Peyer's patch (tissue), 4 donors: ENCODE results near the gene WBP1L.

ENCODE experiments used
- POLR2A ChIP-seq, 2 donors: fragments of 450-650 bp; IDR thresholded peaks; one replicate each; pipeline ENCODE4 v1.5.1; 2017; ENCODE audit warnings: antibody characterized with exemption in 2 of 2, mild to moderate bottlenecking in 2 of 2, moderate library complexity in 2 of 2
- TF ChIP-seq, protein P1 (sequence below), 6 experiments: fragments of 450-650 bp in 4 of 6; fragments of 200-600 bp in 2 of 6; sonication (generic) in 1 of 6; IDR thresholded peaks; one replicate each; pipeline ENCODE4 v1.5.1; 2017 to 2019; ENCODE audit warnings: antibody characterized with exemption in 6 of 6, mild to moderate bottlenecking in 3 of 6, moderate library complexity in 1 of 6

DNA sequence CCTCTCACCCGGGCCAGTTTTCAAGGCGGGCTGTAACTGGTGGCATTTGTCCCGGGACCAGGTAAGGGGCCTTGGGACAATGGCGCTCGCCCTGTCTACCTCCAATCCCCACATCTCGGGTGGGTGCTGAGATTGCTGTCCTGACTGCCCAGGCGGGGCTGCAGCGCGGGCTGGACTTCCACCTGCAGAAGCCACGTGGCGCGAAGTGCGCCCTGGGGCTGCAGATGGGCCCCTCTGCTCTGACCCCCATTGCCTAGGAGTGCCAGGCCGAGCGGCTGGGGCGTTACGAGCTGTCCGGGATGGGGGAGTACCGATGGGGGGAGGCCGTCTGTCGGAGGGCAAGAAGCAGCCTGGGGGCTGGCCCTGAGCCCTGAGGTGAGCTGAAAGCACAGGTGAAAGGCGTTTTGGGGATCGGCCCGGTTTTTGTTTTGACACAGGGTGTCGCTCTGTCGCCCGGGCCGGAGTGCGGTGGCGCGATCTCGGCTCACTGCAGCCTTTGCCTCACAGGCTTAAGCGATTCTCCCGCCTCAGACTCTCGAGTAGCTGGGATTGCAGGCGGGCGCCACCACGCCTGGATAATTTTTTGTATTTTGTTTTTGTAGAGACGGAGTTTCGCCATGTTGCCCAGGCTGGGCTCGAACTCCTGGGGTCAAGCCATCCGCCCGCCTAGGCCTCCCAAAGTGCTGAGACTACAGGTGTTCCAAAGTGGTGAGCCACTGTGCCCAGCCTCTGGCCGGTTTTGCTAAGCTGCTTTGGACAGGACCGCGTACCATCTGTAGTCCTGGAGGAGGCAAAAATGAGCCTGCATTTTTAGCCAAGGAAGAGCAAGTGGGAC is 28.9 kb upstream of the WBP1L start, which contains the start of gene SFXN2:
- TF ChIP-seq, protein P1, sequence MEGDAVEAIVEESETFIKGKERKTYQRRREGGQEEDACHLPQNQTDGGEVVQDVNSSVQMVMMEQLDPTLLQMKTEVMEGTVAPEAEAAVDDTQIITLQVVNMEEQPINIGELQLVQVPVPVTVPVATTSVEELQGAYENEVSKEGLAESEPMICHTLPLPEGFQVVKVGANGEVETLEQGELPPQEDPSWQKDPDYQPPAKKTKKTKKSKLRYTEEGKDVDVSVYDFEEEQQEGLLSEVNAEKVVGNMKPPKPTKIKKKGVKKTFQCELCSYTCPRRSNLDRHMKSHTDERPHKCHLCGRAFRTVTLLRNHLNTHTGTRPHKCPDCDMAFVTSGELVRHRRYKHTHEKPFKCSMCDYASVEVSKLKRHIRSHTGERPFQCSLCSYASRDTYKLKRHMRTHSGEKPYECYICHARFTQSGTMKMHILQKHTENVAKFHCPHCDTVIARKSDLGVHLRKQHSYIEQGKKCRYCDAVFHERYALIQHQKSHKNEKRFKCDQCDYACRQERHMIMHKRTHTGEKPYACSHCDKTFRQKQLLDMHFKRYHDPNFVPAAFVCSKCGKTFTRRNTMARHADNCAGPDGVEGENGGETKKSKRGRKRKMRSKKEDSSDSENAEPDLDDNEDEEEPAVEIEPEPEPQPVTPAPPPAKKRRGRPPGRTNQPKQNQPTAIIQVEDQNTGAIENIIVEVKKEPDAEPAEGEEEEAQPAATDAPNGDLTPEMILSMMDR (IDR thresholded peaks at IDR 0.05): no peak
- peak in 1 of 2 donors; percentile 15 for TF ChIP-seq POLR2A (IDR thresholded peaks at IDR 0.05)
